Right ventricle myocardium inferior (tissue), 1 donor: ENCODE results near the gene ERP29. TPM values are rescaled to one million over a fixed set of nuclear protein-coding genes. Genes with fewer than 3 reads are reported as not detected.
"Not testable (repeated sequence)": the region's sequence is repeated elsewhere in the genome, so short reads cannot be mapped to it uniquely, and the experiment has no call there.

Experiments
- ATAC-seq: fragments of 200-7000 bp; cut with Tn5 transposase; one replicate; pipeline ENCODE4 v1.9.1; 2020; ENCODE audit warnings: mild to moderate bottlenecking, moderate library complexity
- DNase-seq: peaks from one replicate; pipeline ENCODE4 v3.0.0; 2021; ENCODE audit errors: missing footprints
- intact Hi-C: fragments of 100-400 bp; cut with DNase I; formaldehyde crosslinking; loops from one replicate; pipeline ENCODE4 v1.11.0; 2022
- total RNA-seq: library from RNA; stranded (reverse); fragmentation: NEBNext Ultra II Directional; extraction: Animal tissue kit (Norgen Biotek cat#: 25700); gene quantifications from one replicate; pipeline ENCODE4 v1.2.1, GENCODE V29; 2021
- donor health status: DM: no; HTN: yes; CAD: no; lungs with severe emphysema.

The ERP29 gene
- total RNA-seq, 1 donor from 2014 or later, result 55.2 TPM

DNA sequence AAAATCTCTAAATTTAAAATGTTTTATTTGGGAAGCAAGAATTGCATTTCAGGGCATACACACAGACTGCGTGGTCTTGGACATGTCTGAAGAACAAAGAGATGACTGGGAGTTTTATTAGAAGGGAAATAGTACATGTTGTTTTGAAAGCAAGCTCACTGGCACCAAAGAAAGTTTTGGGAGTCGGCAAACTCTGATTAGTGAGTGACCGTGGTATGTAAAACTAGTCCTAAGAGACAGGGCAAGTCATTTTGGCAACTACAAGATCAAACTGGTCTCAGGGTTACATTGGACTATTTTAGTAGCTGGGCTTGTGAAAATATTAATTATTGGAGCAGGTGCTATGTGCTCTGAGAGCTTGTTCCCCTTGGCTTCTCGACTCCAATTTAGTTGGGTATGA lies 15.2 kb upstream of the ERP29 start:
- intact Hi-C loops, result no loop called here
- ATAC-seq, result peak; percentile 42
- DNase-seq, result no peak

DNA sequence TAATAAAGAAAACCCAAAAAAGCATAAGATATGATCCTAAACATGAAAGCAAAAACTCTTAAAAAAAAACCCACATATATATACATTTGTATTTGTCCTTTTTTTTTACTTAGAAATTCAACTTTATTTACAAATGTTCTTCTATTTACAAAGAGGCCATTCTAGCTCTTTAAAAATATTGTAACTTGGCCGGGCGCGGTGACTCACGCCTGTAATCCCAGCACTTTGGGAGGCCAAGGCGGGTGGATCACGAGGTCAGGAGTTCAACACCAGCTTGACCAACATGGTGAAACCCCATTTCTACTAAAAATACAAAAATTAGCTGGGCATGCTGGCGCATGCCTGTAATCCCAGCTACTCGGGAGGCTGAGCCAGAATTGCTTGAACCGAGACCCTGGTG lies 14.1 kb upstream of the ERP29 start:
- intact Hi-C loops, ATAC-seq, DNase-seq: not testable (repeated sequence)

DNA sequence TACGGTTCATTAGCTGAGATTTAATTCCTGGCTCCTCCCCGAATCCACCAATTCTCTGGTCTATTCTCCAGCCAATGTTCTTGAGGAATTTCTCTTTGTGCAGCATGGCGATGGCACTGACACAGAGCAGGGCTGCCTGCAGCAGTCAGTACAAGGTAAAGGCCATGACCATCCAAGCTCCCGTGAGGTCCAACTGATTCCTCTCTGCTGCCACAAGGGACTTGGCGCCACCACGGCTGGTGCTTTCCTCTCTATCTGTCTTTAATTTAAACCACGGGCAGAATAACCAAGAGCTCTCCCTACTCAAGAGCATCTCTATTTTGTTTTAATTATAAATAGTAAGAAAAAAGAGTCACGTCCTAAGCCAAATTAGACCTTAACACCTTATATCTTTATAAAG lies 12.4 kb upstream of the ERP29 start:
- ATAC-seq, result no peak
- intact Hi-C loops, result no loop called here
- no peak for DNase-seq

DNA sequence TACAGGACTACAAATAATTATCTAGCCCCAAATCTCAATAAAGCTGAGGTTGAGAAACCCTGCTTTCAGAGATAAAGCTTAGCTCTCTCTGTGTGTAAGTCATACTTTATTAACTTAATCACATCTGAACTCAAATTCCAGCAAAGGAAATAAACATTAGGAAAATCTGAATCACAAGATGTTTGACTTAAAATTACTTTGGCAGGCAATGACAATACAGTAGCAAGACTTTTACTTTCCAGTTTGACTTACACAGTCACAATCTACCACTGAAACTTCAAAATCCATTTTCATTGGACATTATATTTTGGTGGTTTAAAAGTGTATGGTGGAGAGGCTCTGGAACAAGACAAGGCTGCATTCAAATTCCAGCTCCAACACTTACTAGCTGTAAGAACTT lies 11.7 kb upstream of the ERP29 start:
- intact Hi-C loops, result no loop called here
- DNase-seq (no peak), ATAC-seq (no peak)

DNA sequence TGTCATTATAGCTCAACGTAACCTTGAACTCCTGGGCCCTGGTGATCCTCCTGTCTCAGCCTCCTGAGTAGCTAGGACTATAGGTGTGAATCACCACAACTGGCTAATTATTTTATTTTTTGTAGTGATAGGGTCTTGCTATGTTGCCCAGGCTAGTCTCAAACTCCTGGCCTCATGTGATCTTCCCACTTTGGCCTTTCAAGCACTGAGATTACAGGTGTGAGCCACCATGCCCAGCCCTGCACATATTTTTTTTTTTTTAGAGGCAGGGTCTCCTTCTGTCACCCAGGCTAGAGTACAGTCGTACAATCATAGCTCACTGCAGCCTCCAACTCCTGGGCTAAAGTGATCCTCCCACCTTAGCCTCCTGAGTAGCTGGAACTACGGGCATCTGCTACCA lies 9.2 kb upstream of the ERP29 start:
- DNase-seq (no peak), ATAC-seq (no peak)
- intact Hi-C loops, result no loop called here

DNA sequence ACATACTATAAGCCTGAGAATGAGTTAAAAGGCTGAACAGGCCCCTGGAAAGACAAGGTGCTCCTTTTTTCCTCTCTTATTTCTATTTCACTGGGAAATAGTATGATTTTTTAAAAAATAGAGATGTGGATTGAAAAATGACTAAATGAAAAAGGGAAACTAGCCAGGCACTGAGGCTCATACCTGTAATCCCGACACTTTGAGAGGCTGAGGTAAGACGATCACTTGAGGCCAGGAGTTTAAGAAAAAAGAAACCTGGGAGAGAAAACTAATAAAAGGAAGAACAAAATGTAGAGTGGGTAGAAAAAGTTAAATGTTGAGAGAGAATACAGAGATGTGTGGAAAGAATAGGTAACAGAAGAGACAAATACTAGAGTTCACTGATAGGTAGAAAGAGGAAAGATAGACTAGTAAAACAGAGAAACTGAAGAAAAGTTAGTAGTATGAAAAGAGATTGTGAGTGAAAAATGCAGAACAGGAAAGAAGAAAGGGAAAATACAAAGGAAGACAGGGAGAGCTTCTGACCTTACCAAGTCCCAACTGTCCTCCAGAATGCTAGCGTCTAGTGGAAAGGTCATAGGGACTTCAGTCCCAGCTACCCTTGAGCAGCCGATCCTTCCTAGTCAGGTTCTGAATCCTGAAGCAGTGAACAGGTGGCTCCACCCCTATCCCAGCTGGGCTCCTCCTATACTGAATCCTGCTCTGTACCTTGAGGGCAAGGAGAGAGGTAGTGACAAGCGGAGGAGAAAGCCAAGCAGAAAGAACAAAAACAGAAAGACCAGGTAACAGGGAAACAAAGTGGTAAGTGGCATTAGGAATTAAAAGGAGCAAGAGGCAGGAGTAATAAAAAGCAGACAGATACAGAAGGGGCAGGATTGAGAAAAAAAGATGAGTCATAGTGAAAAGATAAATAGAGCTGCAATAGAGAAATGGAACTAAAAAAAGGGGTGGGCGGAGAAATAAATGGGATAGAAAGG lies 7.5 kb upstream of the ERP29 start:
- DNase-seq (no peak), ATAC-seq (peak; percentile 75)
- intact Hi-C loops, result no loop called here

DNA sequence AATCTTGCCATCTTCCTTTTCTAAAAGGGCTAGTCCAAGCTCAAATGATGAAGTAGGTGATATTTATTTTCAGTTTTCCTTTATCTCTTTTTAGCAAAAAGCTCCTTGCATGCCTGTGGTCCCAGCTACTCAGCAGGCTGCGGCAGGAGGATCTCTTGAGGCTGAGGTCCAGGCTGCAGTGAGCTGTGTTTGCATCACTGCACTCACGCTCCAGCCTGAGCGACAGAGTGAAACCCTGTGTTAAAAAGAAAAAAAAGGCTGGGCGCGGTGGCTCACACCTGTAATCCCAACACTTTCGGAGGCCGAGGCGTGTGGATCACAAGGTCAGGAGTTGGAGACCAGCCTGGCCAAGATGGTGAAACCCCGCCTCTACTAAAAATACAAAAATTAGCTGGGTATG lies 5.3 kb upstream of the ERP29 start:
- ATAC-seq (no peak), DNase-seq (no peak)
- intact Hi-C loops, result no loop called here

DNA sequence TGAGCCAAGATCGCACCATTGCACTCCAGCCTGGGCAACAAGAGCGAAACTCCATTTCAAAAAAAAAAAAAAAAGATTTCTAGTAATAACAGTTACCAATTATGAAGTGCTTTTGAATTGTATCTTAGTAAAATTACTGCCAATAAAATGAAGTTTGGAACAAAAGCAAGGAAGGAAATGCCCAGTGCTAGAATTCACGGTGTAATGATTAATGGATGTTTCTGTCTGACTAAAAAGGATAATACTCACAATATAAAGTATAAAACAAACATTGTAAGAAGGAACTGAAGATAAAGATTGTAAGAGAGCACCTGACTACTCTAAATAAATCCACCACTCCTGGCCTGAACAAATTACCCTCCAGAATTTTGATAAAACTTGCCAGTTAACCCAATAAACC lies 4.3 kb upstream of the ERP29 start:
- ATAC-seq (no peak), DNase-seq (no peak)
- intact Hi-C loops, result no loop called here

DNA sequence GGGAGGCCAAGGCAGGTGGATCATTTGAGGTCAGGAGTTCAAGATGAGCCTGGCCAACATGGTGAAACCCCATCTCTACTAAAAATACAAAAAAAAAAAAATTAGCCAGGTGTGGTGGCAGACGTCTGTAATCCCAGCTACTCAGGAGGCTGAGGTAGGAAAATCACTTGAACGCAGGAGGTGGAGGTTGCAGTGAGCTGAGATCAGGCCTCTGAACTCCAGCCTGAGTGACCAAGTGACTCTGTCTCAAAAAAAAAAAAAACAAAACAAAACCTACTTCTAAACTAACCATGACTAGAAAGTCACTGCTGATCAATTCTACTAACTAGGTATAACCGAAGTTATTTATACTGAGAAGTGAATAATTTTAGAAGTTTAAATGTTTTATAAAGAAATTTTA lies 3.6 kb upstream of the ERP29 start:
- DNase-seq, intact Hi-C loops, ATAC-seq: not testable (repeated sequence)

DNA sequence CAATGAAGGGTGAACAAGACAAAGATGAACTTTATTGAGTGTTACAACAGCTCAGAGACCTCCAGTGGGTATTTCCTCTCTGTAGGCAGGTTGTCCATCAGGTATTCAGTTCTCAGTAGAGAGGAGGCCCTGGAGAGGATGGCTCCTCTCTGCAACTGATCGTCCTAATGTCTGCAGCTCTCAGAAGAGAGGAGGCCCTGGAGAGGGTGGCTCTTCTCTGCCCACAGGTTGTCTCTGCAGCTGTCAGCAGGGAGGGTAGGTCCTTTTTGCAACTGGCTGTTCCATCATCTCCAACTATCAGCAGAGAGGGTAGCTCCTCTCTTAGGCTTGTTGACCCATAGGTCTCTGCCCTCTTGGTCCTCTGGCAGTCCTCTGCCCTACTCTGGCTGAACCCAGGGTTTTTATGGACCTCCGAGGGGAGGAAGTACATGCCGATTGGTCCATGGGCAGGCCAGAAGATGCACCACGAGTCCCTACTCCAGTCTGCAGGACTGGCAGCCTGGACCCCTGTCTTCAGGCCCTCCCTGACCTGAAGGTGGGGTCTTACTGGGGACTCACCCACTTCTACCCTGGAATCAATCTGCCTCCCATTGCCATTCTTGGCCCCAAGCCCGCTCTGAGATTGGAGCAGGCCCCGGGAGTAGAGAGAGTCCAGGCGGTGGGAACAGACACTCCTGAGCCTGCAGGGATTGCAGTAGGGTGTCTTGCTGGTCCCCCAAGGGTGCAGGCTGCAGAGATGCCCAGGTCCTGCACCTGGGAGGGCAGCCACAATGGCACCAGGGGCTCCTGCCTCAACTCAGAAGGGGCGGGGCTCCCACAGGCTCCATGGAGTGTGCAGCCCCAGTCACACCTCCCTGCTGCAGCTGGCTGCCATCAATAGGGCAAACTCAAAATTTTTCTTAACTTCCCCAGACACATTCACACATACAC lies 2.5 kb upstream of the ERP29 start:
- ATAC-seq (no peak), DNase-seq (no peak)
- intact Hi-C loops, result loop anchor here (5.0 kb wide), 2 partner anchors 63 to 168 kb away; partner anchors contain the start of gene MAPKAPK5

DNA sequence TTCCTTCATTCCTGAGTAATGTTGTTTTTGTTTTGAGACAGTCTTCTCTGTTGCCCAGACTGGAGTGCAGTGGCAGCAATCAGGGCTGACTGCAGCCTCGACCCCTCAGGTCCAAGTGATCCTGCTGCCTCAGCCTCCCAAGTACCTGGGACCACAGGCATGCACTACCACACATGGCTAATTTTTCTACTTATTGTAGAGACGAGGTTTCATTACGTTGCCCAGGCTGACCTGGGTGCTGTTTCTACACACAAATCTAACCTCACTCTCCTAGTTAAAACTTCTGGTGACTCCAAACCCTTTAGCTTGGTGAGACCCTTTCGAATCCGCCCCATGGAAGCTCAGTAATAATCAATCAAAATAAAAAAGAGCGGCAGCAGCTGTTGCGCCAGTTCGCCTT lies 1.5 kb upstream of the ERP29 start:
- ATAC-seq (no peak), DNase-seq (no peak)
- intact Hi-C loops, result loop anchor here (5.0 kb wide), 2 partner anchors 64 to 169 kb away; partner anchors contain the start of gene MAPKAPK5

DNA sequence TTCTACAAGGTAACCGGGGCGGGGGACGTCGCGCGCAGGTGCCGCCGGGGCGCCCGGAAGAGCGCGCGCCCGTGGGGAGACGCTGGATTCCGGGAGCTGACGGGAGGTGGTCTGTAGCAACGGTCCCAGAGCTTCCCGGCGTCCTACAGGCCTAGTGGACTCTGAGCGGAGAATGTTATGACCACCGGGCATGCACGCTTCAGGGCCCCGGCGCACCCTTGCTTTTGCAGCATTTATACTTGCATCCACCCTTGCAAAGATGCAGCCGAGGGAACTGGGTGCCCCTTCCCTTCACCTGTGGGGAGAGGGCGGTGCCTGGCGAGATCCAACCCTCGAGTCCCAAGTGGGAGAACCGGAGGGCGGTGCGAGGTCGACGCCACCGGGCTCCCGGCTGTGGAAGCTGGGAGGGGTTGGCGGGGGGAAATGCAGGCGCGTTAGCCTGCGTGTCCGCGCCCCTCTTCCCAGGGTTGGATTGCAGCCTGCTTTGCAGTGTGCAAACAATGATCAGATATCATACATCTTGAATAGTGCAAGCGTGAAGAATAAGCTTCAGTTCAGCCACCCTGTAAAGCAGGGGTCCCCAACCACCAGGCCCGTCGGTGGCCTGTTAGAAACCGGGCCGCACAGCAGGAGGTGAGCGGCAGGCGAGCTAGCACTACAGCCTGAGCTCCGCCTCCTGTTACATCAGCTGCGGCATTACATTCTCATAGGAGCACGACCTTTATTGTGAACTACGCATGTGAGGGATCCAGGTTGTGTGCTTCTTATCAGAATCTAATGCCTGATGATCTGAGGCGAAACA lies 576 bp downstream of the ERP29 start:
- DNase-seq (peak; percentile 81), ATAC-seq (peak; percentile 30)
- intact Hi-C loops, result loop anchor here (5.0 kb wide), 2 partner anchors 67 to 172 kb away; partner anchors contain the start of gene MAPKAPK5

DNA sequence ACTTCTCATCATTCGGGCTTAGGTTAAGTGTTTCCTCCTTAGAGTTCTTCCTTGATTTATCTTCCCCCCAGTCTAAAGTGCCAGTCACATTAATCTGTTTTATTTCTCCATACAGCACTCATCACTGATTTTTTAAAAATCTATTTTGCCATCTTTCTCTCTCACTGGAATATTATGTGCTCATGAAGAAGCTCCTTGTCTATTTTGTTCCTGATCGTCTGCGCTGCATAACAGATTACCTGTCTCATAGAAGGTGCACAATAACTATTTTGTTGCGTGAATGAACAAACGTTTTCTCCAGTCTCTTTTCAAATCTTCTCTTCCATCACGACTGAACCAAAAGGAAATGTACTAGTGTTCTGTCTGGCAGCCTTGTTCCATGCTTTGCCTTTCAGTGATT lies 2.7 kb downstream of the ERP29 start:
- ATAC-seq (no peak), DNase-seq (no peak)
- intact Hi-C loops, result no loop called here

DNA sequence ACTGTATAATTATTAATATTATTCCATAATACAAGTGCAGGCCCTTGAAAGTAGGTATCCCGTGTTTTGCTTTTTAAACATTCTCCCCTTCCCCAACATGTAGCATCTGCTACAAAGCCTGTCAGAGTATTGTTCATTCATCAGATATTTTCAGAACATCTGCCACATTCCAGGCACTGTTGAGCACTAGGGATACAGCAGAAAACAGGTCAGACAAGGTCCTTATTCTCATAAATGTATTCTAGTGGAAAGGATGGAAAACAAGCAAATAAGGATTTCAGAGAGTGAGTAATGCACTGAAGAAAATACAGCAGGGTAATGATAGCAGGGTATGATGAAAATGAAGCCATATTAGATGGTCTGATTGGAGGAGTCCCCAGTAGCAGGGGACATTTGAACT lies 3.8 kb downstream of the ERP29 start:
- ATAC-seq, result no peak
- intact Hi-C loops, result no loop called here
- DNase-seq, result no peak

DNA sequence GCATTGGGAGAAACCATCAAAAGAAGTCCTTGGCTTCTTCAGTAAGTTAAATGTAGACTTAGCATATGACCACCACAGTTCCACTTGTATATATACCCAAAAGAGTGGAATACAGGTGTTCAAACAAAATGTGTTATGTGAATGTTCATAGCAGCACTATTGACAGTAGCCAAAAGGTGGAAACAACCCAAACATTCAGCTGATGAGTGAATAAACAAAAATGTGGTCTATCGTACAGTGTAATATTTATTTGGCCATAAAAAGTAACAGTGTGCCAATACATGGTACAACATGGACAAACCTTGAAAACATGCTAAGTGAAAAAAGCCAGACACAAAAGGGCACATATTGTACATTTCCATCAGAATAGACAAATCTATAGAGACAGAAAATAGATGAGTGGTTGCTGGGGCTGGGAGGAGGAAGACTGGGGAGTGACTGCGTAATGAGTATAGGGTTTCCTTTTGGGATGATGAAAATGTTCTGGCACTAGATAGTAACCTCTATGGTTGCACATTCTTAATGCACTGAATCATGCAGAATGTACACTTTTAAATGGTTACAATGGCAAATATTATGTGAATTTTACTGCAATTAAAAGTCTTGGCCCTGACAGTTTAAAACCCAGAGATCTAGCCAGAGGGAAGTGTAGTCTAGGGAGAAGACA lies 5.5 kb downstream of the ERP29 start:
- intact Hi-C loops, result no loop called here
- no peak for ATAC-seq
- no peak for DNase-seq

DNA sequence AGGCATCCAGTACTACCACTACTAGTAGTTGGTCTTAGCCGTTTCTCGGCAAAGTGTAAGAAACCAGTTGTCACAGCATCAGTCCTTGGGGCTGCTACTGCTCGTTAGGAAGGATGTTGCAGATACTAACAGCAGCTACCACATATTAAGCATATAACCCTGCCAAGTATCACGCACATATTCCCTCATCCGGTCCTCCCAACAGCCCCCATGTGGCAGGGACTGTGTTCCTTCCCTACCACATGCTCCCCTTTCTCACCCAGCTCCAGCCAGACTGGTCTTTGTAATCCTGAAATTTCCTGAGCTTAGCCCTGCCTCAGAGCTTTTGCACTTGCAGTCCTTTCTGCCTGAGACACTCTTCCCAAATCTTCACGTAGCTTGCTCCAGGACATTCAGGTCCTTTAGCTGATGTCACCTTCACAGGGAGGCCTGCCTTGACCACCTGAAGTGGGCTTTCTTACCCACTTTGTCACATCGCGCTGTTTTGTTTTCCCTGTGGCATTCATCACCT lies 7.8 kb downstream of the ERP29 start:
- DNase-seq (no peak), ATAC-seq (no peak)
- intact Hi-C loops, result no loop called here

DNA sequence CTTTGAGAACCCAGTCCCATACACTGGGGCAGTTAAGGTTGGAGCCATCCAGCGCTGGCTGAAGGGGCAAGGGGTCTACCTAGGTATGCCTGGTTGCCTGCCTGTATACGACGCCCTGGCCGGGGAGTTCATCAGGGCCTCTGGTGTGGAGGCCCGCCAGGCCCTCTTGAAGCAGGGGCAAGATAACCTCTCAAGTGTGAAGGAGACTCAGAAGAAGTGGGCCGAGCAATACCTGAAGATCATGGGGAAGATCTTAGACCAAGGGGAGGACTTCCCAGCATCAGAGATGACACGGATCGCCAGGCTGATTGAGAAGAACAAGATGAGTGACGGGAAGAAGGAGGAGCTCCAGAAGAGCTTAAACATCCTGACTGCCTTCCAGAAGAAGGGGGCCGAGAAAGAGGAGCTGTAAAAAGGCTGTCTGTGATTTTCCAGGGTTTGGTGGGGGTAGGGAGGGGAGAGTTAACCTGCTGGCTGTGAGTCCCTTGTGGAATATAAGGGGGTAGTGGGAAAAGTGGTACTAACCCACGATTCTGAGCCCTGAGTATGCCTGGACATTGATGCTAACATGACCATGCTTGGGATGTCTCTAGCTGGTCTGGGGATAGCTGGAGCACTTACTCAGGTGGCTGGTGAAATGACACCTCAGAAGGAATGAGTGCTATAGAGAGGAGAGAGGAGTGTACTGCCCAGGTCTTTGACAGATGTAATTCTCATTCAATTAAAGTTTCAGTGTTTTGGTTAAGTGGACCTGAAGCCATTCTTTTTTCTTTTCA lies 9.2 kb downstream of the ERP29 start:
- intact Hi-C loops, result no loop called here
- DNase-seq (no peak), ATAC-seq (no peak)
